Effector CD8-positive, alpha-beta T cell (primary cell): ENCODE measurements around the gene MZB1.
"Not testable (repeated sequence)": the region's sequence is repeated elsewhere in the genome, so short reads cannot be mapped to it uniquely, and the experiment has no call there.

Experiments
- DNase-seq: peaks from one replicate; lab custom pipeline; 2025; lab: John Stamatoyannopoulos, UW

MZB1 gene

DNA sequence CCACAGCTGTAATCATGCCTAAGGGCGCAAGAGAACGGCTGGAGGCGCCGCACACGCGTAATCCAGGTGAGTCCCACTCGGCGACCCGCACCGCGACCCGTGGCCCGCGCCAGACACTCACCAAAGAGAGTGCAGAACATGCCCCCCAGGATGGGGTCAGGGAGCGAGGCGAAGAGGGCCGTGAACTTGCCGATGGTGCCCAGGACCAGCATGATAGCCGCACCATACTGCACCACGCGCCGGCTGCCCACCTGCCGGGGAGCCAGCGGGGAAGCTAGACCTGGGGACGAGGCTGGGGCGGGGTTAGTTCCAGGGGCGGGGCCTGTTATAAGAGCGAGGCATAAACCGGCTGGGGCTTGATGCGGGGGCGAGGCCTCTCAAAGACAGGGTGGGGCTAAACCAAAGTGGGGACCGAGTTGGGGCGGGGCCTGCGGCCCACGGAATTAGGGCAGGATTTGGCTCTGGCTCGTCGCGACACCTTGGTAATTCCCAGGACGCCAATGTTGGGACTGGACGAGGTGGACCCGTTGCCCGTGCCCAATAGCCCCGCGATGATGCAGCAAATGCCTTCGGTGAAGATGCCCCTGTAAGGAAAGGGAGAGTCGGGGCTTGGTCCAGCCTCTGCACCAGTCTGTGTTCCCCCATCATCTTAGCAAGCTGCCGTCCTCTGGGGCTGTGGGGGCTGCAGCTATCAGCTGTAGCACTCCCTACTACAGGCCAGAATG, 11.4 kb downstream of the MZB1 start:
- no peak for DNase-seq

DNA sequence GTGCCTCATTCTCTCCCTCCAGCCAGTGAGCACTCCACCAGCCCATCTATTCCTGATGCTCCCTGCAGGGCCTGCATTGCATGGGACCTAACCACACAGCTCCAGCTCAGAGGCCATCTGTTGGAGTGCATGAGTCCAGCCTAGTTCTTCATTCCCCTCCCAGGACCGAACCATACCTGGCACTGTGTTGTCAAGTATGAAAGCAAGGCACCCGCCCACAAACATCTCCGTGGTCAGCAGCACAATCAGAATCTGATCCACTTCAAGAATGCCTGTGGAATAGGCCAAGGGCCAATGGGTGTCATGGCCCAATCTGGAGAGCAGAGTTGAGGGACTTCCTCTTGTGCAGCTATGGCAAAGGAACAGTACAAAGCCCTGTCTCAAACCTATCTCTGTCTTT, 12.5 kb downstream of the MZB1 start:
- no peak for DNase-seq

DNA sequence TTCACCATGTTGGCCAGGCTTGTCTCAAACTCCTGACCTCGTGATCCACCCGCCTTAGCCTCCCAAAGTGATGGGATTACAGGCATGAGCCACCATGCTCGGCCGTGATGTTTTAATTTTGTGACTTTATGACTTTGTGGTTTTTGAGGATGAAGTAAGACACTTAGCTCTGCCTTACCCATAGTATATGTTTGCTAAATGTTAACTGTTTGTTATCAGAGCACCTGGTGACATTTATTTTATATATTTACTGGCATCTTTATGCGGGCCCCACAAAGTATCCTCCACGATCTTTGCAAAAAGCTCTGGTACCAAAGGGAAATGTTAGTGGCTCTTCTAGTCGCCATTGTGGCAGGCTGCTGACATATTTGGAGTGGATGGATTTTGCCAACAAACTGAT, 13.3 kb downstream of the MZB1 start:
- no peak for DNase-seq

DNA sequence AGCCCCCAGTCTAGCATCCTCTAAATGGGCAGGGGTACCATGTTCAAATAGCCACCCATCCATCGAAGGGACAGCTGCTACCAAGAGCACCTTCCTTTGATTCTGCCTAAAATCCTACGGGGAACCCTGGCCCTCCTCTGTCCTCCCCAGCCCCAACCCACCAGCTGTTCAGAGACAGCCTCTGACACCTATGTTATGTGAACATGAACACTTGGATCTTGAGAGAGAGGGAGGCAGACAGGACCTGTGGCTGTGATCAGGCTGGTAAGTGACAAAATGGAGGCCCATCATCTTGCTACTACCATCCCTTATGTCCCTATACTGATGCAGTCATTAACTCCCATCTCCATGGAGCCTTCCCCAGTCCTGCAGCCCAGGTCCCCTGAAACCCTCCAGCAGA, 14.8 kb downstream of the MZB1 start:
- no peak for DNase-seq

DNA sequence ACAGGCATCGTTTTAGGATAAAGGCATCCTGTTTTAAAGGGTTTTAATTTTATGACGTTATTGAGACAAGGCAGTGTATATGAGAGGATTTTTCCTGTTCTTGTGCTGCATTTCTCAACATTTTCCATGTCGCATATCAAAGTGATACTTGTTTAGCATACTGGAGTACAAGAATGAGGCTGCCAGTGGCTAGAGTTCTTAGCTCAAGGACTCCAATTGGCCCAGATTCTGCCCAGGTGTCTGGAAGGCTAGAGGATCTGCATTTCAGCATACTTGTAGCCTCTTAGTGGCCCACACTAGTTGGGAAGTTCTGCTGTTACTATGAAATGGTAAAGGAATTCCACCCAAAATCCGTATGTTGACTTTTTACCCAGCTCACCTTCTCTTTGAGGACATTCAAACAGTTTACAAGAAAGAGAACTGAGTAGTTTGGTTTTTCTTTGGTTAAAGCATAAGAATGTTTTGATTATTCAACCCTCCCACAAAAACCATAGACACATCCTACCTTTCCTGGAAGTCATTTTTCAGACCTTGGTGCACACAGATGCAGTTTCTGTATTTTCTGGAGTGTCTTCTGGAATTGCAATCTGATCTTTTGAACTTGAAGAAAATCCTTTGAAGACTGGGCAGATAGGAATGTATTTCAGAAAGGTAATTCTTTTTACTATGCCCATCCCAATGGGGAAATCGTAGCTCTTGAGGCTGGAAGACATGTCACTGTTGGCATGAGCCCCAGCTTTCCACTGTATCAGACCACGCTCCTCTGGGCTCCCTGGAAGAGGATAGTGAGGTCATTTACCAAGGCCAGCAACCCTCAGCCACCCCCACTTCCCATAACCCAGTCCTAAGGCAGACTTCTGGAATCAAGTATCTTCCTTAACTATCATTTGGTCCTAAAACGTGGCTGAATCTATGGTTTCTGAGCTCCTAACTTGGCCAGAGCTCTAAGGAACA, 18.0 kb downstream of the MZB1 start:
- no peak for DNase-seq

DNA sequence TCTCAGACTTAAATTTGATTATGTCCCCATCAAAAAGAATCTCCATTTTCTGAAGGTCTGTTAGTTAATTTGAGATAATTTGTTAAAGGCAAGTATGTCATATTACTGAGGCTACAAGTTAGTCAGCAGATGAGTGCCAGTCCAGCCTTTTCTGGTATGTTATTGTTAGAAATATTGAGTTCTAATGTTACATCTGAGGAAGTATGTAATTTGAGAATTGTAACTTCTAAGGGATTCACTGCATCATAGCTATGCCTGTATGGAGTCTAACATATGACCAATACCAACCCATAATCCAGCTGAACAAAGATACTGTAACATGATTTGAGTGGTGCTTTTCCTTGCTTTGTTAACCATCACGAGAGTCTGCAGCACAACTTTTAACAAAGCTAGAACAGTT, 20.5 kb downstream of the MZB1 start:
- DNase-seq: no peak

DNA sequence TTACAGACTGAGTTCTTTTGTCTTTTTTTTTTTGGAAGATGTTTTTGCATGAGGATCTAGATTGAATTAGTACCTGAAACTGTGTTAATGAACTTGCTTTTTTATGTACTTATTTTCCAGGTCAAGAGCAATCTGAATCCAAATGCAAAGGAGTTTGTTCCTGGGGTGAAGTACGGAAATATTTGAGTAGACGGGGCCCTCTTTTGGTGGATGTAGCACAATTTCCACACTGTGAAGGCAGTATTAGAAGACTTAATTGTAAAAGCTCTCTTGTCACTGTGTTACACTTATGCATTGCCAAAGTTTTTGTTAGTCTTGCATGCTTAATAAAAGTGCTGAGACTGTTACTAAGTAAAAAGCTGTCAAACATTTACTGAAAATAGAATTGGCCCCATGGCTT, 21.1 kb downstream of the MZB1 start:
- no peak for DNase-seq

DNA sequence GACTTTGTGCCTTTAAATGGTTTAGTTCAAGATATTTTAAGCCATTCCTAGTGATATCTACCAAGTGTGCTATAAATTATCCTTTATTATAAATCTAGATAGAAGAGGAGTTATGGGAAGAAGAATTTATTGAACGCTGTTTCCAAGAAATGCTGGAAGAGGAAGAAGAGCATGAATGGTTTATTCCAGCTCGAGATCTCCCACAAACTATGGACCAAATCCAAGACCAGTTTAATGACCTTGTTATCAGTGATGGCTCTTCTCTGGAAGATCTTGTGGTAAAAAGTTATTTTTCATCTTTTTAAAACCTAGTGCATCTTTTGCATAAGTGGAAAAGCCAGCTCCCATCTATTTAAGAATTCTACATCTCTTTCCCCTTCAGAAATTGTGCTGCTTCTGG, 25.2 kb downstream of the MZB1 start:
- DNase-seq: no peak

DNA sequence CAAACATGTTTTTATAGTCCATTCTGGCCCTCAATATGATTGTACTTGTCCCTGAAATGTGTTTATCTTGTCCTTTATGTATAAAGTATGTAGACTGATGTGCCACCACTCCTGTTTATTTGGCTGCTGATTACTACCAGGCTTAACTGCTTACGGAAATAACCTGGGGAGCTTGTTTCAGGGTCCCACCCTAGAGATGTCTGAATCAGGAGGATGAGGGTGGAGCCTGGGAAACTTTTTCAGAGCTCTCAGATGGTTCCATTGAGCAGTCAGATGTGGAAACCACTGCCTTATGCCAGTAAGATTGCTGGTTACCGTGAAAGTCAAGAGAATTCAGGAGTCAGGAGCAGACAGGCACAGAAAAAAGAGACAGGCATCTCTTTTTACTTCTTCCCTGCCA, 25.8 kb downstream of the MZB1 start:
- DNase-seq: no peak

DNA sequence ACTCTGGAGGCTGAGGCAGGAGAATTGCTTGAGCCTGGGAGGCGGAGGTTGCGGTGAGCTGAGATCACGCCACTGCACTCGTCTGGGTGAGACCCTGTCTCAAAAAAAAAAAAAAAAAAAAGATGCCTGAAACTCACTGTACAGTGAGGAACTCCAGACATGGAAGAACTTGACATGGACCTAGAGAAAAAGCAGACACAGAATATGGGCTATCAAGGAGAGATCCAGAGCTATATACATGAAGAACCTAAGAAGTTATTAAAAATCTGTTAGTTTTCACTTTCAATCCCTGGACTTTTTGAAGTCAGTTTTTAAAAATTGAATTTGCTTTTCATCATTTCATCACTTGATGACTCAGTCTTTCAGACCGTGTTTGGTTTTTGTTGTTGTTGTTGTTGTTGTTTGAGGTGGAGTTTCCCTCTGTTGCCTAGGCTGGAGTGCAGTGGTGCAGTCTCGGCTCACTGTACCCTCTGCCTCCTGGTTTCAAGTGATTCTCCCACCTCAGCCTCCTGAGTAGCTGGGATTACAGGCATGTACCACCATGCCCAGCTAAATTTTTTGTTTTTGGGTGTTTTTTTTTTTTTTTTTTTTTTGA, 27.8 kb downstream of the MZB1 start:
- no peak for DNase-seq

DNA sequence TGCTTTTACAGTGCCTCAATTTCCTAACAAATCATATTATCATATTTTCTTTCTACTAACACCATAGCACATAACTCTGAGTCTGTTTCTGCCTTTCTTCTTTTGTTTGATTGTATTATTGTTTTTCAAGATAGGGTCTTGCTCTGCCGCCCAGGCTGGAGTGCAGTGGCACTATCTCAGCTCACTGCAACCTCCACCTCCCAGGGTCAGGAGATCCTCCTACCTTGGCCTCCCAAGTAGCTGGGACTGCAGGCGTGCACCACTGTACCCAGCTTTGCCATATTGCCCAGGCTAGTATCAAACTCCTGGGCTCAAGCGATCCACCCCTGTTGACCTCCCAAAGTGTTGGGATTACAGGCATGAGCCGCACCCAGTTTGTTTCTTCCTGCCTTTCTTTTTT, 29.3 kb downstream of the MZB1 start:
- no peak for DNase-seq

DNA sequence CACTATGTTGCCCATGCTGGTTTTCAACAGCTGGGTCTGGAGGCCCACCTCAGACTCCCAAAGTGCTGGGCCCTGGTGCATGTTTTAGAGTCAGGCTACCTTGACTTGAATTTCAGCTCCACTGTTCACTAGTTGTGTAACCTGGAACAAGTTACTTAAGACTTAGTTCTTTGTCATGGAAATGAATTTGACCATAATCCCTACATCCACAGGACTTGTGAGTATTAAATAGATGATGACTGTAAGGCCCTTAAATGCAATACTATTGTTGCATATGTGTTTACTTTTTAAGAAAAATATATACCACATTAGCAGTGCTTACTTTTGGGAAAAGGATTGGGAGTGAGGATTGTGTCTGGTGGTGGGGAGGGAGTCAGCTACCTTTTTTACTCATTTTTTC, 31.6 kb downstream of the MZB1 start:
- no peak for DNase-seq

DNA sequence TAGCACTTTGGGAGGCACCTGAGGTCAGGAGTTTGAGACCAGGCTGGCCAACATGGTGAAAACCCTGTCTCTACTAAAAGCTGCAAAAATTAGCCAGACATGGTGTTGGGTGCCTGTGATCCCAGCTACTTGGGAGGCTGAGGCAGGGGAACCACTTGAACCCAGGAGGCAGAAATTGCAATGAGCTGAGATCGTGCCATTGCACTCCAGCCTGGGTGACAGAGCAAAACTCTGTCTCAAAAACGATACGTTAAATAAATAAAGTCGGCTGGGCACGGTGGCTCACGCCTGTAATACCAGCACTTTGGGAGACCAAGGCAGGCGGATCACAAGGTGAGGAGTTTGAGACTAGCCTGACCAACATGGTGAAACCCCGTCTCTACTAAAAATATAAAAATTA, 33.8 kb downstream of the MZB1 start:
- not testable (repeated sequence) for DNase-seq

DNA sequence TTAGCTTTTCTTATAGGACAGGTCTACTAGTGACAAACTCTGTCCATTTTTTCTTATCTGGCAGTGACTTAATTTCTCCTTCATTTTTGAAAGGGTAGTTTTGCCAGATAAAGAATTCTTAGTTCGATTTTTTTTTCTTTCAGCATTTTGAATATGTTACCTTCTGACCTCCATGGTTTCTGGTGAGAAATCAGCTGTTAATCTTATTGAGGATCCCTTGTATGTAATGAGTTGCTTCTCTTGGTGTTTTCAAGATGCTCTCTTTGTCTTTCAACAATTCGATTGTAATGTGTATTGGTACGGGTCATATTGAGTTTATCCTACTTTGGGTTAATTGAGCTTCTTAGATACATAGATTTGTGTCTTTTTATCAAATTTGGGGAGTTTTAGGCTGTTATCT, 35.5 kb downstream of the MZB1 start:
- no peak for DNase-seq

DNA sequence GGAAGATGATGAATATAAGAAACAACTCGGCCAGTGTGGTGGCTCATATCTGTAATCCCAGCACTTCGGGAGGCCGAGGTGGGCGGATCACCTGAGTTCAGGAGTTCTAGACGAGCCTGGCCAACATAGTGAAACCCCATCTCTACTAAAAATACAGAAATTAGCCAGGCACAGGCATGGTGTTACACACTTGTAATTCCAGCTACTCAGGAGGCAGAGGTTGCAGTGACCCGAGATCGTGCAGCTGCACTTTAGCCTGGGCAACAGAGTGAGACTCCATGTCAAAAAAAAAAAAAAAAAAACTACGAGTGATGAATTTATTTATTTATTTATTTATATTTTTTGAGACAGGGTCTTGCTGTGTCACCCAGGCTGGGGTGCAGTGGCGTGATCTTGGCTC, 41.9 kb downstream of the MZB1 start:
- not testable (repeated sequence) for DNase-seq

DNA sequence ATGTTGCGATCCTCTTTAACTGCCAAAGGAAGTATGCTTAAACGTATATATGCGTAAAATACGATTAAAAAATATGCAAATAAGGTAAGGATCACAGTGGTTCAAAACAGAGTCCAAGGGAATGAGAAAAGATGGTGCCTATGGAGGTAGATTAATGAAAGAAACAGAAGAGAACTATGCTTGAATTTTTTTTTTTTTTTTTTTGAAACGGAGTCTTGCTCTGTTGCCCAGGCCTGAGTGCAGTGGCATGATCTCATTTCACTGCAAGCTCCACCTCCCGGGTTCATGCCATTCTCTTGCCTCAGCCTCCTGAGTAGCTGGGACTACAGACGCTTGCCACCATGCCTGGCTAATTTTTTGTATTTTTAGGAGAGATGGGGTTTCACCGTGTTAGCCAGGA, 44.3 kb downstream of the MZB1 start:
- DNase-seq: not testable (repeated sequence)

DNA sequence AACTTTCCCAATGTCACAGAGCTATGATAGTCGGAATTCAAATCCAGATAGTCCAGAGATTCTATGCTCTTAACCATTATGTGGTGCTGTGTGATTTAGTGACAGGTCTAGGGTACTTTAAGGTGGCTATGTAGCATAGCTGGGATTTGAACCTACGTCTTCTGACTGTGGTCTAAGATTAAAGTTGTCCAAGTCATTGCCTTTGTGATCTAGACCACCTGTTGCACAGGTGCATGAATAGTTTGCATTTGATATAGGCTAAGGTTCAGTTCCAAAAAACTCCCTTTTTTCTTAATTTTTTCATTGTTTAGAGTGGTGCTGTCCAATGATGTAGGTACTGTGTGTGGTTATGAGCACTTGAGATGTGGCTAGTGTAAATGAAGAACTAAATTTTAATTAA, 45.5 kb downstream of the MZB1 start:
- no peak for DNase-seq

DNA sequence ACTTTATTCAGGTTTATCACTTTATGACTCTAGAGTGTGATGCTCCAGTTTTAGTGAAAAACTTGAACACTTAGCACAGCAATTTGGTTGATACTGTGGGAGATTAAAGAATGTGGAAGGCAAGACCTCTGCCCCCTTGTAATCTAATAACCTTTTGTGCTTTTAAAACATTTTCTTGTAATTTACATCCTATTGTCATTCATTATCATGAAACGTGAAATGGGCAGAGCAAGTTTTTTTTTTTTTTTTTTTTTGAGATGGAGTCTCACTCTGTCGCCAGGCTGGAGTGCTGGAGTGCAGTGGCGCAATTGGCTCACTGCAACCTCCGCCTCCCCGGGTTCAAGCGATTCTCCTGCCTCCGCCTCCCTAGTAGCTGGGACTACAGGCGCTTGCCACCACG, 46.2 kb downstream of the MZB1 start:
- no peak for DNase-seq

DNA sequence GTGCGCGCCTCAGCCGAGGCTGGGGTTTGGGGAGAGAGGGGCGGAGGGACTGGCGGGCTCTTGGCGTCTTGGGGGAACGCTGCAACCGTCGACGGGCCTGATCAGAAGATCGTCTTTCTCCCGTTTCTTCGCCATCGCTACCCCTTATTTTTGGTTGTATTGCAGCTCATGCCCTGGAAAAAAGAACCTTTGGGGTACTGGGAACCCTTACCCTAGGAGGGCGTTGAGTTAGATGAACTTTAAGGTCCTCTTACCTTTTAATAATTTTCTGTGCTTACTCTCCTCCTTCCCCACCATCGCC, 47.3 kb downstream of the MZB1 start:
- no peak for DNase-seq

DNA sequence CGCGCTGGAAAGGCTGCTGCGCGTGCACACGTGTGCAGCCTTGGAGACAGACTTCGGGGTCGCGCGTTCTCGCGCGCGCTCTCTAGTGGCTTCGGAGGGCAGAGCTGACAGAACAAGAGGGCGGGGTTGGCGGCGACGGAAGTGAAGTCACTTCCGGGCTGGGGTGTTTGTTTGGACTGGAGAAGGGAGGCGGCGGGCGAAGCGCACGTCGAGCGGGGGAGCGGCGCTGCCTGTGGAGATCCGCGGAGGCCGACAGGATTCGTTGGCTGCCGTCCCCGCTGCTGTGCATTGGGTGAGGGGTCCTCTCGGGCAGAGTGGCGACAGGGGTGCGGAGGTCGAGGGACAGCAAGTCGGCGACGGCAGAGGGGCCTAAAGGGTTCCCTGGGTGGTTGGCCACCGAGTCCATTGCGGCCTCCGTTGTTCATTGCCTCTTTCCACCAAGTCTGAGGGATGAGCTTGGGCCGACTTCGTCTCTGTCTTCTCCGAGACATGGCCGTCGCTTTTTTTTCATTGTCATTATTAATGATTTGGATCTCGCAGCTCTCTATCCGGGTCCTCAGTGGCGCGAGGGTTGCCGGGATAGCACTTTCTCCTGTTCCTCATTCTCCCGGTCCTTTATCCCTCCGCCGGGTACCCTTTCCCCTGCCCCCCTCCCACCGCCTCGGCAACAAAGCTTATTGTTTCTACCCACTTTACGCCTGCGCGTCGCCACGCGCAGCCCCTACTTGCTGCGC, 47.9 kb downstream of the MZB1 start, which contains the start of gene PAIP2:
Gene PAIP2, plus strand, starts transcription at position 166 of the 734 bp plus-strand sequence. CDS start 21,931 bp downstream, outside the sequence.
- DNase-seq: peak; percentile 96

DNA sequence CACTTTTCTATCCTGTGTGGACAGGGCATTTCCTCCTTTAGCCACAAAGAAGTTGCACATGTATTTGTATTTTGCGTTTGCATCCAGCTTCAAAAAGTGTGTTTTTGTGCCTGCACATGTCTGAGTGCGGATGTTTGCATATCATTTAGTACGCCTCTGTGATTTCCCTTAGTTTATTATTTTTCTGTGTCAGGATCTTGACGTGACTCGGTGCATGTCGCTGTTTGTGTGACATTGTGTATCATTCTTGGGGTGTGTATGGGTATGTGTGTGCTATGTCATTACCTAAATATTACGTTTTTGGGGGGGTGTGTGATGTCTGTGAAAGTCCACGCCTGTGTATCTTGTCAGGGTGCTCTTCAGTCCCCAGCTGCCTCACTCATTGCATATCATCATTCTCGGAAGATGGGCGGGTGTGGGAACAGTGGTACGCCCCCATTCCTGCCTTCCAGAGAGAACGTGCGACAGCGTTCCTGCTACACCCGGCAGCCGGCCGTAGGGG, 48.5 kb downstream of the MZB1 start:
- DNase-seq: no peak

DNA sequence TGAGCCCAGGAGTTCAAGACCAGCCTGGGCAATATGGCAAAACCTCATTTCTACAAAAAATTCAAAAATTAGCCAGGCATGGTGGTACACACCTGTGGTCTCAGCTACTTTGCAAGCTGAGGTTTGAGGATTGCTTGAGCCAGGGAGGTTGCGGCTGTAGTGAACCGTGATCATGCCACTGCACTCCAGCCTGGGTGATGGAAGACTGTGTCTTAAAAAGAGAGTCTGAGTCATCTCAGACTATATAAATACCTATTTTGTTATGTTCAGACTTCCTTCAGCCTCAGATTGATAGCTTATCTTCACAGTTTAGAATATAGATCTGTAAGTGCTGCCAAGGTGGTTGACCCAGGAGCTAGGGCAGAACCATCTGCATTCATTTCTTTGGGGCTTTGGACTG, 49.7 kb downstream of the MZB1 start:
- DNase-seq: no peak
